Fibroblast of lung (primary cell): Measurements from ENCODE around the gene CHST8.

Source experiments
- CTCF ChIP-seq, 2 donors: IDR thresholded peaks in 1 of 2; conservative IDR thresholded peaks in 1 of 2; 1 replicate in 1 of 2; 2 replicates in 1 of 2; pipeline ENCODE4 v1.5.1; 2011 to 2012; ENCODE audit warnings: low read length in 2 of 2, control low read depth in 1 of 2, inconsistent platforms in 1 of 2, low read depth in 1 of 2, mild to moderate bottlenecking in 1 of 2
- EZH2 ChIP-seq: IDR thresholded peaks from 2 replicates; pipeline ENCODE4 v1.5.1; 2012; ENCODE audit warnings: low read length, control low read depth, mild to moderate bottlenecking; ENCODE audit errors: missing control alignments

DNA sequence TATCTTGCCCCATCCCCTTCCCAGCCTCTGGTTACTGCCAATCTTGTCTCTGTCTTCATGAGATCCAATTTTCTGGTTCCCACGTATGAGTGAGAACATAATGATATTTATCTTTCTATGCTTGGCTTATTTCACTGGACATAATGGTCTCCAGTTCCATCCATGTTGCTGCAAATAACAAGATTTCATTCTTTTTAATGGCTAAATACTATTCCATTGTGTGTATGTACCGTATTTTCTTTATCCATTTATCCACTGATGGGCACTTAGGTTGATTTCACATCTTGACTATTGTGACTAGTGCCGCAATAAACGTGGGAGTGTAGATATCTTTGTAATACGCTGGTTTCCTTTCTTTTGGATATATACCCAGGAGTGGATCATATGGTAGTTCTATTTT is 43.0 kb downstream of the CHST8 start:
- TF ChIP-seq CTCF (conservative IDR thresholded peaks at IDR 0.05 in 1 of 2, IDR thresholded peaks at IDR 0.05 in 1 of 2; ENCODE audit: low read depth in 1 of 2, low read length in 2 of 2) = no peak
- TF ChIP-seq EZH2 = no peak
